ENCODE results near the gene PDSS1.

Gene PDSS1

GRCh38 chr10:26737730-26738129 lies 40.2 kb downstream of the PDSS1 start:
- H3K4me3 ChIP-seq (replicated peaks; ENCODE audit: insufficient read depth, low read length) = no peak overlapping the region
- TF ChIP-seq GABPA (IDR thresholded peaks at IDR 0.05; ENCODE audit: low read depth) (no peak), REST (IDR thresholded peaks at IDR 0.05; ENCODE audit: insufficient replicate concordance, low read depth) (no peak), SPI1 (IDR thresholded peaks at IDR 0.05; ENCODE audit: borderline replicate concordance, low read depth) (peak; percentile 69)
- H3K27me3 ChIP-seq (ENCODE audit: insufficient read depth, poor library complexity, severe bottlenecking) = no peaks in the 10 kb centered on the region
- H3K27ac ChIP-seq (replicated peaks) = peak overlapping the region; percentile 23; the same call in 1 of the 2 replicates
- peak; percentile 4 to 51 for DNase-seq (ENCODE audit: low read depth in 1 of 2, low spot score in 1 of 2)

- H3K27ac ChIP-seq (replicated peaks) = no peak overlapping the region; the same call in 1 of the 2 replicates
- no peak overlapping the region for H3K4me3 ChIP-seq (replicated peaks; ENCODE audit: insufficient read depth, low read length)
- DNase-seq (ENCODE audit: low read depth in 1 of 2, low spot score in 1 of 2) = no peak
- H3K27me3 ChIP-seq (ENCODE audit: insufficient read depth, poor library complexity, severe bottlenecking) = no peaks in the 10 kb centered on the region
- TF ChIP-seq REST (IDR thresholded peaks at IDR 0.05; ENCODE audit: insufficient replicate concordance, low read depth) = no peak
- no peak for TF ChIP-seq SPI1 (IDR thresholded peaks at IDR 0.05; ENCODE audit: borderline replicate concordance, low read depth)
These were observed 40.9 kb downstream of the PDSS1 start for GRCh38 chr10:26738301-26738911.

- Histone ChIP-seq H3K4me3 (replicated peaks; ENCODE audit: insufficient read depth, low read length) (no peak overlapping the region), H3K27me3 (ENCODE audit: insufficient read depth, poor library complexity, severe bottlenecking) (no peaks in the 10 kb centered on the region), H3K27ac (replicated peaks) (no peak overlapping the region)
- TF ChIP-seq SPI1 (IDR thresholded peaks at IDR 0.05; ENCODE audit: borderline replicate concordance, low read depth) (no peak), REST (IDR thresholded peaks at IDR 0.05; ENCODE audit: insufficient replicate concordance, low read depth) (no peak), CTCF (IDR thresholded peaks at IDR 0.05; ENCODE audit: insufficient read depth, low read length) (no peak), POLR2AphosphoS5 (IDR thresholded peaks at IDR 0.05; ENCODE audit: low read depth) (no peak), GABPA (IDR thresholded peaks at IDR 0.05; ENCODE audit: low read depth) (no peak)
- no peak for DNase-seq (ENCODE audit: low read depth in 1 of 2, low spot score in 1 of 2)
These were observed 41.6 kb downstream of the PDSS1 start for GRCh38 chr10:26739071-26739631.

GRCh38 chr10:26741368-26741767 lies 43.9 kb downstream of the PDSS1 start:
- DNase-seq (ENCODE audit: low read depth in 1 of 2, low spot score in 1 of 2) = no peak
- Histone ChIP-seq H3K4me3 (replicated peaks; ENCODE audit: insufficient read depth, low read length) (no peak overlapping the region), H3K27ac (replicated peaks) (no peak overlapping the region), H3K27me3 (ENCODE audit: insufficient read depth, poor library complexity, severe bottlenecking) (no peaks in the 10 kb centered on the region)
- TF ChIP-seq POLR2AphosphoS5 (IDR thresholded peaks at IDR 0.05; ENCODE audit: low read depth) = 0 out of 2 replicates have a peak, but pooled peaks have one; percentile 16
- TF ChIP-seq GABPA (IDR thresholded peaks at IDR 0.05; ENCODE audit: low read depth) = no peak
